ENCODE results near the gene UBE2G1. TPM values are rescaled to one million over a fixed set of nuclear protein-coding genes. Genes with fewer than 3 reads are reported as not detected.

The UBE2G1 gene
- total and polyA plus RNA-seq, 10 of the 15 experiments (the other 5 are each of a cell fraction or from before 2014, with no cell fraction given): 24.4 to 139 (median 77.4) TPM

- TF ChIP-seq ATF3 (IDR thresholded peaks at IDR 0.05; ENCODE audit: borderline replicate concordance, extremely low read depth, low read depth, low read length): no peak
- no peak; the same call in 1 of the 2 replicates for TF ChIP-seq IRF4 (IDR thresholded peaks at IDR 0.05; ENCODE audit: low read depth, low read length)
- no peak for TF ChIP-seq E2F8 (IDR thresholded peaks at IDR 0.05; ENCODE audit: low read depth, partially characterized antibody)
- TF ChIP-seq ZNF687 (IDR thresholded peaks at IDR 0.05): peak; percentile 37; the same call in 1 of the 2 replicates
- TF ChIP-seq EGR1 (IDR thresholded peaks at IDR 0.05; ENCODE audit: borderline replicate concordance in 1 of 2, low read depth in 2 of 2, low read length in 2 of 2): 0 out of 3 replicates have a peak, but pooled peaks of 1 of the 2 experiments have one; percentile 9
- TF ChIP-seq MLLT1 (IDR thresholded peaks at IDR 0.05): peak; percentile 25; the same call in 1 of the 2 replicates
- TF ChIP-seq NBN (IDR thresholded peaks at IDR 0.05): no peak
- 0 out of 4 replicates have a peak, but pooled peaks of 1 of the 2 experiments have one; percentile 6 for TF ChIP-seq IKZF2 (IDR thresholded peaks at IDR 0.05)
Observed at GRCh38 chr17:4394208-4395110, 28.0 kb upstream of the UBE2G1 start (continued).
